OCI-LY1 (cell line): Measurements from ENCODE around the gene BAIAP2.
A peak's percentile ranks its signal among the peaks of the same experiment; 100 is the strongest.

Experiments used
- H2AFZ ChIP-seq: fragments of 200-600 bp; sonication (generic), shearing (Covaris generic); 2 replicates; pipeline ENCODE4 v1.6.0; 2014; ENCODE audit warnings: antibody characterized with exemption, mild to moderate bottlenecking, low read length
- H3F3A ChIP-seq: fragments of 200-600 bp; sonication (generic), shearing (Covaris generic); 2 replicates; pipeline ENCODE4 v1.6.0; 2014; ENCODE audit warnings: mild to moderate bottlenecking, antibody characterized with exemption, low read length, moderate library complexity; ENCODE audit not compliant: insufficient read depth
- H3K27ac ChIP-seq: fragments of 200-600 bp; sonication (generic); 2 replicates; pipeline ENCODE4 v1.5.1; 2014; ENCODE audit warnings: low read length, mixed run types, mild to moderate bottlenecking, low read depth; ENCODE audit not compliant: poor library complexity, severe bottlenecking
- H3K27me3 ChIP-seq: fragments of 200-600 bp; sonication (generic); 2 replicates; pipeline ENCODE4 v1.6.0; 2014; ENCODE audit warnings: antibody characterized with exemption, mild to moderate bottlenecking, low read length, moderate library complexity; ENCODE audit not compliant: insufficient read depth
- H3K36me3 ChIP-seq: fragments of 200-600 bp; sonication (generic); 2 replicates; pipeline ENCODE4 v1.6.1; 2014; ENCODE audit warnings: mild to moderate bottlenecking, antibody characterized with exemption, low read length, moderate library complexity, mixed read lengths; ENCODE audit not compliant: insufficient read depth
- H3K4me1 ChIP-seq: fragments of 200-600 bp; sonication (generic); 2 replicates; pipeline ENCODE4 v1.5.1; 2014; ENCODE audit warnings: mild to moderate bottlenecking, low read length, moderate library complexity; ENCODE audit not compliant: insufficient read depth, severe bottlenecking
- H3K4me2 ChIP-seq: fragments of 200-600 bp; sonication (generic), shearing (Covaris generic); 2 replicates; pipeline ENCODE4 v1.6.1; 2014; ENCODE audit warnings: low read length
- H3K4me3 ChIP-seq: fragments of 200-600 bp; sonication (generic); 2 replicates; pipeline ENCODE4 v1.5.1; 2014; ENCODE audit warnings: low read length, low read depth, mild to moderate bottlenecking, mixed read lengths; ENCODE audit not compliant: poor library complexity, severe bottlenecking
- H3K79me2 ChIP-seq: fragments of 200-600 bp; shearing (Covaris generic); 2 replicates; pipeline ENCODE4 v1.6.1; 2016; ENCODE audit warnings: mixed run types, low read length, mixed read lengths; ENCODE audit not compliant: insufficient read depth
- H3K9ac ChIP-seq: fragments of 200-600 bp; sonication (generic), shearing (Covaris generic); 2 replicates; pipeline ENCODE4 v1.6.1; 2014; ENCODE audit warnings: mild to moderate bottlenecking, low read length, mixed read lengths
- H3K9me2 ChIP-seq: fragments of 200-600 bp; sonication (generic), shearing (Covaris generic); 2 replicates; pipeline ENCODE4 v1.6.1; 2014; ENCODE audit warnings: low read depth, mild to moderate bottlenecking, low read length, mixed read lengths
- H3K9me3 ChIP-seq: fragments of 200-600 bp; shearing (Covaris generic); 2 replicates; pipeline ENCODE4 v1.6.1; 2014; ENCODE audit warnings: low read length, mixed read lengths
- H4K20me1 ChIP-seq: fragments of 200-600 bp; sonication (generic), shearing (Covaris generic); 2 replicates; pipeline ENCODE4 v1.6.0; 2016; ENCODE audit warnings: mild to moderate bottlenecking, low read length; ENCODE audit not compliant: insufficient read depth
- EZH2 ChIP-seq: fragments of 200-600 bp; sonication (generic), shearing (Covaris generic); IDR thresholded peaks from 2 replicates; pipeline ENCODE4 v1.8.0; 2017; ENCODE audit warnings: borderline replicate concordance, mixed run types, mild to moderate bottlenecking, antibody characterized with exemption, low read length, moderate library complexity, mixed read lengths
- TF ChIP-seq, protein P1 (sequence below): fragments of 200-600 bp; sonication (generic), shearing (Covaris generic); IDR thresholded peaks from 2 replicates; pipeline ENCODE4 v1.5.1; 2017; ENCODE audit warnings: mild to moderate bottlenecking, antibody characterized with exemption, low read length, moderate library complexity, mixed read lengths

Gene BAIAP2

DNA sequence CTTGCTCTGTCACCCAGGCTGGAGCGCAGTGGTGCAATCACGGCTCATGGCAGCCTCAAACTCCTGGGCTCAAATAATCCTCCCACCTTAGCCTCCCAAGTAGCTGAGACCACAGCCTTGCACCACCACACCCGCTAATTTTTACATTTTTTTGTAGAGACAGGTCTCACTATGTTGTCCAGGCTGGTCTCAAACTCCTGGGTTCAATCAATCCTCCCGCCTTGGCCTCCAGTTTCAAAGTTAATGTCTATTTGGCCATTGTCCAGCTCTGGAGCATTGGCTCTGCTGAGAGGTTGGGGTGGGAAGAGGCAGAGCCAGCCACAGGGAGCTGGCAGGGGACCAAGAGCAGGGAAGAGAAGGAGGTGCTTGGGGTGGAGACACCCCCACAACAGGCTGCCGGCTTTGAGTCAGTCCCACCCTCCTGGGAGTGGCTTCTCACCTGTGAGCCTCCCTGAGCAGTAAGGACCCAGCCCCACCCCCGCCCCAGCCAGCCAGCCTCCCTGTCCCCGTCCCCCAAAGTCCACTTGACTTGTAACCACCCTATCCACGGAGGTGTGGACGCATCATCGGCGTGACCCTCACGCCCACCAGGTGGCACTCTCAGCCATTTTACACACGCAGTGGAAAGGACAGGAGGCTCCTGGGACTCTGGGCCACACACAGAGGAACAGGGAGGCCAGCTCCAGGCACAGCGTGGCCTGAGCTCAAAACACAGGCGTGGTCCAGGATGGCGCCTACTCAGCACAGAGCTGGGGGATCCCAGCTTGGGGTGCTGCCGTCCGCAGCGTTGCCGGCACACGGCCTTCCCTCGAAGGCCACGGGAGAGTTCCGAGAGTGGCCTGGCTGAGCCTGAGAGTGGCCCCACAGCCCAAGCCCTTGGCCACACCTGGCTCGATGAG lies 107.6 kb downstream of the BAIAP2 start:
- Histone ChIP-seq H3K36me3 (no peaks in the 10 kb centered on the region), H3F3A (no peaks in the 10 kb centered on the region), H3K27me3 (no peaks in the 10 kb centered on the region), H3K79me2 (no peaks in the 10 kb centered on the region), H3K9me3 (no peaks in the 10 kb centered on the region), H3K9ac (no peak overlapping the region), H3K27ac (no peak overlapping the region), H3K4me3 (no peak overlapping the region), H4K20me1 (no peaks in the 10 kb centered on the region), H3K9me2 (no peaks in the 10 kb centered on the region), H3K4me1 (no peaks in the 10 kb centered on the region), H3K4me2 (no peak overlapping the region), H2AFZ (no peak overlapping the region)
- TF ChIP-seq, protein P1, sequence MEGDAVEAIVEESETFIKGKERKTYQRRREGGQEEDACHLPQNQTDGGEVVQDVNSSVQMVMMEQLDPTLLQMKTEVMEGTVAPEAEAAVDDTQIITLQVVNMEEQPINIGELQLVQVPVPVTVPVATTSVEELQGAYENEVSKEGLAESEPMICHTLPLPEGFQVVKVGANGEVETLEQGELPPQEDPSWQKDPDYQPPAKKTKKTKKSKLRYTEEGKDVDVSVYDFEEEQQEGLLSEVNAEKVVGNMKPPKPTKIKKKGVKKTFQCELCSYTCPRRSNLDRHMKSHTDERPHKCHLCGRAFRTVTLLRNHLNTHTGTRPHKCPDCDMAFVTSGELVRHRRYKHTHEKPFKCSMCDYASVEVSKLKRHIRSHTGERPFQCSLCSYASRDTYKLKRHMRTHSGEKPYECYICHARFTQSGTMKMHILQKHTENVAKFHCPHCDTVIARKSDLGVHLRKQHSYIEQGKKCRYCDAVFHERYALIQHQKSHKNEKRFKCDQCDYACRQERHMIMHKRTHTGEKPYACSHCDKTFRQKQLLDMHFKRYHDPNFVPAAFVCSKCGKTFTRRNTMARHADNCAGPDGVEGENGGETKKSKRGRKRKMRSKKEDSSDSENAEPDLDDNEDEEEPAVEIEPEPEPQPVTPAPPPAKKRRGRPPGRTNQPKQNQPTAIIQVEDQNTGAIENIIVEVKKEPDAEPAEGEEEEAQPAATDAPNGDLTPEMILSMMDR, result peak; percentile 61
- TF ChIP-seq EZH2, result no peak

DNA sequence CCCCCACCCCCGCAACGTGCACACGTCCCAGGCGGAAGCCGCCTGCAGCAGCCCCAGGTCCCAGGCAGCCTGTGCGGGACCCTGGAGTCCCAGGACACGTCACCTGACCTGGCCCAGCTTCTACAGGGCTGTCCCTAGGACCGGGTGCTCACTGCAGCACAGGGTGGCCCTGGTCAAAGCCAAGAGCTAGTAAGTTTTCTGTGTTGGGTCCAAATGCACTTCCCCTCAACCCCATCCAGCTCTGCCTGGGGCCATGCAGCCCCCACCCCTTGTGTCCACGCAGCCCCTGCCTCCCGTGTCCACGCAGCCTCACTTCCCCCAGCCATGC lies 108.2 kb downstream of the BAIAP2 start:
- Histone ChIP-seq H3K36me3 (no peaks in the 10 kb centered on the region), H3K79me2 (no peaks in the 10 kb centered on the region), H3K4me2 (no peak overlapping the region), H3K9ac (no peak overlapping the region), H3F3A (no peaks in the 10 kb centered on the region), H4K20me1 (no peaks in the 10 kb centered on the region), H3K27me3 (peaks cover 1% of the 10 kb centered on the region; the same call in 1 of the 2 replicates), H3K4me1 (no peaks in the 10 kb centered on the region), H3K4me3 (no peak overlapping the region), H3K9me2 (no peaks in the 10 kb centered on the region), H3K9me3 (no peaks in the 10 kb centered on the region), H3K27ac (no peak overlapping the region), H2AFZ (no peak overlapping the region)
- no peak for TF ChIP-seq EZH2
- TF ChIP-seq, protein P1, result no peak

DNA sequence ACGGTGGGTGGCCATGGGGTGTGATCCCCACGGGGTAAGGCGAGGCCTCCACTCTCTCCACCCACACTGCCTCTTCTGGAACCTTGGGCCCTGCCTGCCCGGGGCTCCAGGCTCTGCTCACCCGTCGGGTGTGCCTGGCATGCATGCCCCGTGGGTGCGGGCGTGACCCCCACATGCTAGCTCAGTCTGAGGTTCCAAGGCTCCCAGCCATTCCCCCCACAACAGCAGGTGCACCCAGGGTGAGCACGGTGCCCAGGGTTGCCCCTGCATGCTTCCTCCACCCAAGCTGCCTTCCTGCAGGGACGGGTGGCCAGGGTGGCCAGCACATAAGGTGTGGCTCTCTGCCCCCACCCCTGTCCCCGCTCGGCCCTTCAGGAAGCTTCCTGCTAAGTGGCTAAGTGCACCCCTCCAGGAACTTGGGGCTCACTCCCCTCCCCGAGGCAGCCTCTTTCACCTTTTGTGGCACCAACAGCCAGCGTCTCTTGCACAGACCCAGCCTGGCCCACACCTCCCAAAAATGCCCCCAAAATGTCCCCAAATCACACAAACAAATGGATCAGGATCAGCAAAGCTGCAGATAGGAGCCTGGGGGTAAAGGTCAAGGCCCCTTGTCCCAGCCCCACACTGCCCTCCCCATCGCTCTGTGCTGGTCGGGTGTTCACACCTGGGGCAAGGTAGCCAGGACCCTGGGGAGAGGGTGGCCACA lies 108.9 kb downstream of the BAIAP2 start:
- no peaks in the 10 kb centered on the region for H3K36me3 ChIP-seq
- H3K79me2 ChIP-seq, result no peaks in the 10 kb centered on the region
- no peak overlapping the region for H3K4me3 ChIP-seq
- no peak overlapping the region for H3K4me2 ChIP-seq
- no peaks in the 10 kb centered on the region for H4K20me1 ChIP-seq
- no peaks in the 10 kb centered on the region for H3K4me1 ChIP-seq
- no peak overlapping the region for H2AFZ ChIP-seq
- H3F3A ChIP-seq, result no peaks in the 10 kb centered on the region
- H3K9me2 ChIP-seq, result no peaks in the 10 kb centered on the region
- no peak overlapping the region for H3K9ac ChIP-seq
- TF ChIP-seq, protein P1, result no peak
- no peaks in the 10 kb centered on the region for H3K9me3 ChIP-seq
- peaks cover 4% of the 10 kb centered on the region; the same call in 1 of the 2 replicates for H3K27me3 ChIP-seq
- H3K27ac ChIP-seq, result no peak overlapping the region
